SK-N-SH (cell line): Measurements from ENCODE around the gene GABRB1. TPM values are rescaled to one million over a fixed set of nuclear protein-coding genes. Genes with fewer than 3 reads are reported as not detected.

Experiments
- CTCF ChIA-PET: fragments of 300-600, 350-600 bp; formaldehyde crosslinking; extraction: SDS; loops from one replicate; lab custom pipeline; 2021; lab: Yijun Ruan, JAX
- POLR2A ChIA-PET: fragments of 350-600 bp; sonication (Branson Sonifier 250); formaldehyde crosslinking; extraction: SDS; loops from one replicate; lab custom pipeline; 2020; ENCODE audit warnings: antibody characterized with exemption, inconsistent platforms; lab: Yijun Ruan, JAX
- DNase-seq: peaks from one replicate; pipeline ENCODE4 v3.0.0; 2012
- H2AFZ ChIP-seq: fragments of 200-600 bp; sonication (generic); 2 replicates; pipeline ENCODE4 v1.8.1; 2016; ENCODE audit warnings: antibody characterized with exemption, mild to moderate bottlenecking, low read depth
- H3F3A ChIP-seq: fragments of 200-600 bp; sonication (generic); replicated peaks from 2 replicates; pipeline ENCODE3; 2016; ENCODE audit warnings: antibody characterized with exemption, mild to moderate bottlenecking; ENCODE audit not compliant: insufficient read depth
- H3K27ac ChIP-seq, 2 experiments: fragments of 200-500 bp in 1 of 2; fragments of 200-600 bp in 1 of 2; sonication (Bioruptor generic) in 1 of 2; sonication (generic), shearing (Covaris generic) in 1 of 2; 2 replicates each; pipeline versions ENCODE4 v1.5.1 to v1.6.1; 2014 to 2016; ENCODE audit warnings: low read depth in 2 of 2, inconsistent platforms in 1 of 2, low read length in 1 of 2, mild to moderate bottlenecking in 1 of 2, mixed read lengths in 1 of 2
- H3K27me3 ChIP-seq: fragments of 200-600 bp; sonication (generic), shearing (Covaris generic); 2 replicates; pipeline ENCODE4 v1.6.1; 2016; ENCODE audit warnings: mixed run types; ENCODE audit not compliant: insufficient read depth
- H3K36me3 ChIP-seq, 2 experiments: fragments of 200-500 bp in 1 of 2; fragments of 200-600 bp in 1 of 2; sonication (Bioruptor generic) in 1 of 2; sonication (generic) in 1 of 2; replicated peaks in 1 of 2; 2 replicates each; pipeline versions ENCODE3 to v1.5.1; 2014 to 2016; ENCODE audit warnings: low read length in 1 of 2, mild to moderate bottlenecking in 1 of 2; ENCODE audit not compliant: insufficient read depth in 2 of 2, control insufficient read depth in 1 of 2
- H3K4me1 ChIP-seq, 2 experiments: fragments of 200-500 bp in 1 of 2; fragments of 200-600 bp in 1 of 2; sonication (Bioruptor generic) in 1 of 2; sonication (generic), shearing (Covaris generic) in 1 of 2; 2 replicates each; pipeline versions ENCODE4 v1.5.1 to v1.6.1; 2014 to 2016; ENCODE audit warnings: low read depth in 1 of 2, low read length in 1 of 2, mixed run types in 1 of 2; ENCODE audit not compliant: insufficient read depth in 2 of 2, control insufficient read depth in 1 of 2
- H3K4me2 ChIP-seq: fragments of 200-600 bp; sonication (generic), shearing (Covaris generic); 2 replicates; pipeline ENCODE4 v1.6.1; 2017; ENCODE audit warnings: mixed run types
- H3K4me3 ChIP-seq, 2 experiments: fragments of 200-500 bp in 1 of 2; fragments of 200-600 bp in 1 of 2; sonication (Bioruptor generic) in 1 of 2; sonication (generic), shearing (Covaris generic) in 1 of 2; 2 replicates each; pipeline versions ENCODE4 v1.5.1 to v1.8.1; 2014 to 2016; ENCODE audit warnings: low read depth in 2 of 2, inconsistent platforms in 1 of 2, low read length in 1 of 2, mild to moderate bottlenecking in 1 of 2, mixed read lengths in 1 of 2, moderate library complexity in 1 of 2
- H3K79me2 ChIP-seq: fragments of 200-600 bp; sonication (generic); 2 replicates; pipeline ENCODE4 v1.8.1; 2017; ENCODE audit warnings: mild to moderate bottlenecking; ENCODE audit not compliant: insufficient read depth
- H3K9ac ChIP-seq: fragments of 200-600 bp; sonication (generic); 2 replicates; pipeline ENCODE4 v1.6.1; 2017; ENCODE audit warnings: mixed run types
- H3K9me2 ChIP-seq: fragments of 200-600 bp; sonication (generic); 2 replicates; pipeline ENCODE4 v1.6.1; 2017; ENCODE audit warnings: mixed run types
- H3K9me3 ChIP-seq: fragments of 200-600 bp; sonication (generic); 2 replicates; pipeline ENCODE4 v1.6.1; 2017; ENCODE audit warnings: mixed run types, mild to moderate bottlenecking, moderate library complexity
- H4K20me1 ChIP-seq: fragments of 200-600 bp; sonication (generic); 2 replicates; pipeline ENCODE4 v1.6.1; 2017; ENCODE audit warnings: mild to moderate bottlenecking, mixed run types; ENCODE audit not compliant: insufficient read depth
- EZH2phosphoT487 ChIP-seq: fragments of 200-600 bp; sonication (generic); IDR thresholded peaks from 2 replicates; pipeline ENCODE4 v1.6.1; 2017; ENCODE audit warnings: low read depth, mixed run types, mild to moderate bottlenecking, antibody characterized with exemption, moderate library complexity, borderline replicate concordance
- GATA2 ChIP-seq: sonication (generic); formaldehyde crosslinking; IDR thresholded peaks from 2 replicates; pipeline ENCODE4 v1.5.0; 2020; ENCODE audit warnings: mild to moderate bottlenecking, missing genetic modification reagents
- IRF3 ChIP-seq: fragments of 150-350 bp; IDR thresholded peaks from 2 replicates; pipeline ENCODE4 v1.6.1; 2016; ENCODE audit warnings: mild to moderate bottlenecking, low read depth, low read length
- JUND ChIP-seq: IDR thresholded peaks from 2 replicates; pipeline ENCODE4 v1.4.0; 2012
- MEF2A ChIP-seq: IDR thresholded peaks from 2 replicates; pipeline ENCODE4 v1.4.0; 2012; ENCODE audit warnings: low read depth, borderline replicate concordance
- MXI1 ChIP-seq: IDR thresholded peaks from 2 replicates; pipeline ENCODE4 v1.6.1; 2012; ENCODE audit warnings: mild to moderate bottlenecking, low read depth, low read length, improper control_type of control experiment
- NFIC ChIP-seq: IDR thresholded peaks from 2 replicates; pipeline ENCODE4 v1.4.0; 2012; ENCODE audit warnings: borderline replicate concordance
- NRF1 ChIP-seq: IDR thresholded peaks from 2 replicates; pipeline ENCODE4 v1.6.1; 2012; ENCODE audit warnings: low read depth, mild to moderate bottlenecking, low read length
- PBX3 ChIP-seq: IDR thresholded peaks from 2 replicates; pipeline ENCODE4; 2012
- POLR2AphosphoS5 ChIP-seq: IDR thresholded peaks from 2 replicates; pipeline ENCODE4 v1.6.1; 2012; ENCODE audit warnings: low read depth, low read length
- REST ChIP-seq: IDR thresholded peaks from 2 replicates; pipeline ENCODE4 v1.6.1; 2012; ENCODE audit warnings: mild to moderate bottlenecking, low read depth, low read length, moderate library complexity
- RFX5 ChIP-seq: IDR thresholded peaks from 2 replicates; pipeline ENCODE4 v1.6.1; 2012; ENCODE audit warnings: mild to moderate bottlenecking, improper control_type of control experiment, low read length
- SIN3A ChIP-seq: IDR thresholded peaks from 2 replicates; pipeline ENCODE4 v1.6.1; 2012; ENCODE audit warnings: low read depth, mild to moderate bottlenecking, low read length, moderate library complexity, borderline replicate concordance
- USF2 ChIP-seq: fragments of 150-350 bp; IDR thresholded peaks from 2 replicates; pipeline ENCODE4 v1.6.1; 2017; ENCODE audit warnings: antibody characterized with exemption, low read length, low read depth, borderline replicate concordance
- YY1 ChIP-seq: IDR thresholded peaks from 2 replicates; pipeline ENCODE4 v1.4.0; 2012; ENCODE audit warnings: low read depth, mild to moderate bottlenecking
- ZBTB33 ChIP-seq: IDR thresholded peaks from 2 replicates; pipeline ENCODE4 v1.4.0; 2012; ENCODE audit warnings: low read depth, borderline replicate concordance
- WGBS: methylation state at CpG from one replicate; pipeline ENCODE4 v1.1.6; 2017; ENCODE audit warnings: low lambda C conversion rate; 5-methylcytosine and 5-hydroxymethylcytosine counted together
- polyA plus RNA-seq, 3 experiments: library from polyadenylated mRNA; depleted of rRNA; stranded (reverse); fragments of >200 nt; gene quantifications; 2 replicates each; pipeline ENCODE4 v1.2.3, GENCODE V29; 2012

GABRB1 gene
- polyA plus RNA-seq, 1 of the 3 experiments (the other 2 are of a cell fraction), result not detected

- H3K27ac ChIP-seq, result no peak overlapping the region
- no peak overlapping the region for H3K9ac ChIP-seq
- H3K4me1 ChIP-seq, result peaks cover 0 to 16% of the 10 kb centered on the region in 2 experiments; a peak in 1 of 4 replicates
- no peaks in the 10 kb centered on the region for H4K20me1 ChIP-seq
- WGBS, result 1% methylated on average over 2 of the region's 2 CpGs
- peaks cover 11% of the 10 kb centered on the region for H3F3A ChIP-seq
- no peaks in the 10 kb centered on the region for H3K36me3 ChIP-seq
- ChIA-PET CTCF (interaction anchor here (0.6 to 1.1 kb wide), 2 partner anchors 113 to 329 kb away, joined by 3 read pairs; no protein-coding TSS in a partner anchor), POLR2A (no interaction called here)
- H2AFZ ChIP-seq, result no peak overlapping the region
- no peaks in the 10 kb centered on the region for H3K9me3 ChIP-seq
- no peak for TF ChIP-seq GATA2 (CRISPR knock-in tag)
- TF ChIP-seq REST, result no peak
- no peak for TF ChIP-seq MXI1
- no peak for TF ChIP-seq EZH2phosphoT487
- no peak for TF ChIP-seq ZBTB33
- no peak for TF ChIP-seq USF2
- TF ChIP-seq RFX5, result no peak
- no peak for TF ChIP-seq IRF3
- no peak for TF ChIP-seq MEF2A
- TF ChIP-seq SIN3A, result no peak
- TF ChIP-seq POLR2AphosphoS5, result no peak
- TF ChIP-seq JUND, result no peak
- no peak for TF ChIP-seq NFIC
- no peak for TF ChIP-seq NRF1
- TF ChIP-seq YY1, result no peak
- no peak for TF ChIP-seq PBX3
- no peaks in the 10 kb centered on the region for H3K9me2 ChIP-seq
- DNase-seq, result no peak
- no peaks in the 10 kb centered on the region for H3K79me2 ChIP-seq
- H3K4me2 ChIP-seq, result no peak overlapping the region
- H3K4me3 ChIP-seq, result no peak overlapping the region
- no peaks in the 10 kb centered on the region for H3K27me3 ChIP-seq
Observed at GRCh38 chr4:47235721-47236120, 204.4 kb downstream of the GABRB1 start.
